ENCODE results near the gene INPP5J.

GRCh38 chr22:31124290-31124689, 1.5 kb downstream of the INPP5J start:
- TF ChIP-seq CTCF (conservative IDR thresholded peaks at IDR 0.05 in 1 of 2, IDR thresholded peaks at IDR 0.05 in 1 of 2; ENCODE audit: extremely low read depth in 1 of 2, insufficient read depth in 1 of 2, low read depth in 1 of 2, low read length in 2 of 2) (no peak), EZH2 (IDR thresholded peaks at IDR 0.05; ENCODE audit: borderline replicate concordance, low read length) (no peak)

Data from mammary epithelial cell (primary cell).